ENCODE results near the gene CD40. TPM values are rescaled to one million over a fixed set of nuclear protein-coding genes. Genes with fewer than 3 reads are reported as not detected.

CD40 gene
- total RNA-seq, 6 experiments from 2014 or later = 8.8 to 11.7 (median 9.4) TPM

- DNase-seq = no peak
- Histone ChIP-seq H3K4me1 (no peaks in the 10 kb centered on the region), H3K9me3 (no peaks in the 10 kb centered on the region), H3K4me3 (no peak overlapping the region), H3K27me3 (peaks cover 0 to 12% of the 10 kb centered on the region in 2 donors), H3K27ac (no peak overlapping the region), H3K36me3 (no peaks in the 10 kb centered on the region)
- no peak for TF ChIP-seq POLR2A (IDR thresholded peaks at IDR 0.05)
- TF ChIP-seq, protein P1, sequence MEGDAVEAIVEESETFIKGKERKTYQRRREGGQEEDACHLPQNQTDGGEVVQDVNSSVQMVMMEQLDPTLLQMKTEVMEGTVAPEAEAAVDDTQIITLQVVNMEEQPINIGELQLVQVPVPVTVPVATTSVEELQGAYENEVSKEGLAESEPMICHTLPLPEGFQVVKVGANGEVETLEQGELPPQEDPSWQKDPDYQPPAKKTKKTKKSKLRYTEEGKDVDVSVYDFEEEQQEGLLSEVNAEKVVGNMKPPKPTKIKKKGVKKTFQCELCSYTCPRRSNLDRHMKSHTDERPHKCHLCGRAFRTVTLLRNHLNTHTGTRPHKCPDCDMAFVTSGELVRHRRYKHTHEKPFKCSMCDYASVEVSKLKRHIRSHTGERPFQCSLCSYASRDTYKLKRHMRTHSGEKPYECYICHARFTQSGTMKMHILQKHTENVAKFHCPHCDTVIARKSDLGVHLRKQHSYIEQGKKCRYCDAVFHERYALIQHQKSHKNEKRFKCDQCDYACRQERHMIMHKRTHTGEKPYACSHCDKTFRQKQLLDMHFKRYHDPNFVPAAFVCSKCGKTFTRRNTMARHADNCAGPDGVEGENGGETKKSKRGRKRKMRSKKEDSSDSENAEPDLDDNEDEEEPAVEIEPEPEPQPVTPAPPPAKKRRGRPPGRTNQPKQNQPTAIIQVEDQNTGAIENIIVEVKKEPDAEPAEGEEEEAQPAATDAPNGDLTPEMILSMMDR (IDR thresholded peaks at IDR 0.05) = no peak
- 19% methylated on average over 3 of the region's 13 CpGs for WGBS (ENCODE audit: insufficient coverage, low coverage, low lambda C conversion rate, missing lambda C conversion rate)
- ATAC-seq = no peak
- intact Hi-C loops (cut with DNase I) = loop anchor here in 1 of 2 donors (10.0 kb wide), 1 partner anchor 145 kb away; the partner anchor contains the start of gene SLC12A5
These were observed 51.4 kb downstream of the CD40 start for GRCh38 chr20:46169245-46170171.

GRCh38 chr20:46171476-46171875 lies 53.4 kb downstream of the CD40 start:
- H3K4me1 ChIP-seq = no peaks in the 10 kb centered on the region
- H3K36me3 ChIP-seq = no peaks in the 10 kb centered on the region
- whole genome bisulfite sequencing (ENCODE audit: insufficient coverage, low coverage, low lambda C conversion rate, missing lambda C conversion rate) = 54% methylated on average over 2 of the region's 2 CpGs
- TF ChIP-seq POLR2A (IDR thresholded peaks at IDR 0.05) = no peak
- TF ChIP-seq, protein P1 (IDR thresholded peaks at IDR 0.05) = no peak
- no peak overlapping the region for H3K4me3 ChIP-seq
- intact Hi-C loops (cut with DNase I) = loop anchor here in 1 of 2 donors (10.0 kb wide), 1 partner anchor 147 kb away; the partner anchor contains the start of gene SLC12A5
- DNase-seq = no peak
- H3K27ac ChIP-seq = no peak overlapping the region
- ATAC-seq = no peak
- peaks cover 0 to 12% of the 10 kb centered on the region in 2 donors for H3K27me3 ChIP-seq
- no peaks in the 10 kb centered on the region for H3K9me3 ChIP-seq

- ATAC-seq (no peak), DNase-seq (no peak)
- 57% methylated on average over 3 of the region's 5 CpGs for WGBS (ENCODE audit: insufficient coverage, low coverage, low lambda C conversion rate, missing lambda C conversion rate)
- H3K4me3 ChIP-seq = no peak overlapping the region
- H3K9me3 ChIP-seq = no peaks in the 10 kb centered on the region
- TF ChIP-seq, protein P1 (IDR thresholded peaks at IDR 0.05) = no peak
- no peak for TF ChIP-seq POLR2A (IDR thresholded peaks at IDR 0.05)
- H3K36me3 ChIP-seq = no peaks in the 10 kb centered on the region
- peaks cover 0 to 12% of the 10 kb centered on the region in 2 donors for H3K27me3 ChIP-seq
- no peak overlapping the region for H3K27ac ChIP-seq
- intact Hi-C loops (cut with DNase I) = loop anchor here in 1 of 2 donors (10.0 kb wide), 1 partner anchor 147 kb away; the partner anchor contains the start of gene SLC12A5
- no peaks in the 10 kb centered on the region for H3K4me1 ChIP-seq
These were observed 53.8 kb downstream of the CD40 start for GRCh38 chr20:46171909-46172308.

DNA sequence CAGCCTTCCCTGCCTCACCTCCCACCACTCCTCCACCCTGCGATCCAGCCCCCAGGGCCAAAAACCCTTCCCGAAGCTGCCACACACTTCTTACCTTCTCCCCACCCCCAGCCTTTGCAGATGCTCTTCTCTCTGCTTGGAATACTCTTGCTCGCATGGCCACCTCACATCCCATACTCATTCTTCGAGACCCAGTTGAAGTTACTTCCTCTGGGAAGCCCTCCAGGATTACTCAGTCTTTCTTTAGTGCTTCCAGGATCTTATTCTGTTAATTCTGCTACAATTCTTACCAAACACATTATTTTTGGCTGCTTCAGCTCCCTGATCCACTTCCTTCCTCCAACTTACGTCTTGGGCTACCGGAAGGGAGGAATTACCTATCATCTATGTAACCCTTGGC lies 54.3 kb downstream of the CD40 start:
- intact Hi-C loops (cut with DNase I) = loop anchor here in 1 of 2 donors (10.0 kb wide), 1 partner anchor 148 kb away; the partner anchor contains the start of gene SLC12A5
- 40% methylated on average over 6 of the region's 6 CpGs for WGBS (ENCODE audit: insufficient coverage, low coverage, low lambda C conversion rate, missing lambda C conversion rate)
- Histone ChIP-seq H3K27ac (no peak overlapping the region), H3K27me3 (peaks cover 0 to 12% of the 10 kb centered on the region in 2 donors), H3K4me3 (no peak overlapping the region), H3K36me3 (no peaks in the 10 kb centered on the region), H3K9me3 (no peaks in the 10 kb centered on the region), H3K4me1 (no peaks in the 10 kb centered on the region)
- ATAC-seq = no peak
- no peak for DNase-seq
- TF ChIP-seq POLR2A (IDR thresholded peaks at IDR 0.05) = no peak
- TF ChIP-seq, protein P1 (IDR thresholded peaks at IDR 0.05) = no peak
